Caco-2 (cell line): ENCODE data around the gene NLGN1. TPM values are rescaled to one million over a fixed set of nuclear protein-coding genes. Genes with fewer than 3 reads are reported as not detected.

Experiments used
- BruUV-seq: library from RNA; stranded (reverse); fragments of 400-500 nt; replicated peaks from 2 replicates; lab custom pipeline; 2021; lab: Mats Ljungman, UMichigan
- CTCF ChIA-PET: fragments of 300-600 bp; sonication (Branson Sonifier 250); formaldehyde crosslinking; loops from one replicate; lab custom pipeline; 2022; ENCODE audit warnings: antibody characterized with exemption; lab: Charles Lee
- POLR2A ChIA-PET: fragments of 300-600 bp; sonication (Branson Sonifier 250); formaldehyde crosslinking; loops from one replicate; lab custom pipeline; 2022; ENCODE audit warnings: antibody characterized with exemption; lab: Charles Lee
- DNase-seq, 2 experiments: peaks; one replicate each; pipeline versions ENCODE4 v3.0.0 to v3.0.0-alpha.2; 2020 to 2022
- H3K27me3 ChIP-seq: replicated peaks from 2 replicates; pipeline ENCODE4 v1.6.0; 2011; ENCODE audit warnings: low read length; ENCODE audit not compliant: control insufficient read depth, insufficient read depth
- H3K36me3 ChIP-seq: 2 replicates; pipeline ENCODE4 v1.5.1; 2011; ENCODE audit warnings: low read length; ENCODE audit not compliant: control insufficient read depth, insufficient read depth
- H3K4me1 ChIP-seq: fragments of 250-450 bp; sonication (Bioruptor Pico); 2 replicates; pipeline ENCODE4 v1.5.1; 2020; ENCODE audit warnings: mild to moderate bottlenecking
- H3K4me3 ChIP-seq: 2 replicates; pipeline ENCODE4 v1.5.1; 2011; ENCODE audit warnings: low read depth, mild to moderate bottlenecking, control low read depth, low read length
- H3K9me3 ChIP-seq: fragments of 250-450 bp; sonication (Bioruptor Pico); 2 replicates; pipeline ENCODE4 v1.5.1; 2020; ENCODE audit warnings: mild to moderate bottlenecking, moderate library complexity
- H3K27ac Mint-ChIP-seq: one replicate; pipeline ENCODE4 v1.8.0; 2022; ENCODE audit warnings: mixed read lengths; ENCODE audit not compliant: unreplicated experiment
- H3K27me3 Mint-ChIP-seq: one replicate; pipeline ENCODE4 v1.8.0; 2022; ENCODE audit warnings: mixed read lengths; ENCODE audit not compliant: insufficient read depth, unreplicated experiment
- H3K36me3 Mint-ChIP-seq: one replicate; pipeline ENCODE4 v1.8.0; 2022; ENCODE audit warnings: mild to moderate bottlenecking, mixed read lengths; ENCODE audit not compliant: insufficient read depth, unreplicated experiment
- H3K4me1 Mint-ChIP-seq: one replicate; pipeline ENCODE4 v1.8.0; 2022; ENCODE audit warnings: low read depth, mixed read lengths; ENCODE audit not compliant: unreplicated experiment
- H3K4me3 Mint-ChIP-seq: one replicate; pipeline ENCODE4 v1.8.0; 2022; ENCODE audit warnings: mild to moderate bottlenecking, moderate library complexity, mixed read lengths; ENCODE audit not compliant: unreplicated experiment
- H3K9me3 Mint-ChIP-seq: one replicate; pipeline ENCODE4 v1.8.0; 2022; ENCODE audit warnings: mixed read lengths; ENCODE audit not compliant: unreplicated experiment
- CTCF ChIP-seq, 2 experiments: fragments of 200-600 bp in 1 of 2; IDR thresholded peaks; 1 replicate in 1 of 2; 2 replicates in 1 of 2; pipeline versions ENCODE4 v1.5.1 to v1.8.0; 2011 to 2022; ENCODE audit warnings: antibody characterized with exemption in 1 of 2, control low read depth in 1 of 2, inconsistent platforms in 1 of 2, low read depth in 1 of 2, low read length in 1 of 2, mild to moderate bottlenecking in 1 of 2, moderate library complexity in 1 of 2; ENCODE audit not compliant: insufficient read depth in 1 of 2, severe bottlenecking in 1 of 2, unreplicated experiment in 1 of 2
- intact Hi-C: fragments of 100-400 bp; cut with micrococcal nuclease; formaldehyde crosslinking; loops from one replicate; pipeline ENCODE4 v1.10.0; 2022; ENCODE audit not compliant: unreplicated experiment
- total RNA-seq: library from RNA; stranded (reverse); gene quantifications from 2 replicates; pipeline ENCODE4 v1.2.3, GENCODE V29; 2022

The NLGN1 gene
- total RNA-seq, 1 experiment from 2014 or later: not detected

GRCh38 chr3:174321548-174321947 lies 924.0 kb downstream of the NLGN1 start:
- H3K4me3 ChIP-seq: no peak overlapping the region
- H3K36me3 Mint-ChIP-seq: no peaks in the 10 kb centered on the region
- H3K9me3 ChIP-seq: peaks cover 9% of the 10 kb centered on the region; the same call in 1 of the 2 replicates
- no peaks in the 10 kb centered on the region; the same call in 1 of the 2 replicates for H3K4me1 ChIP-seq
- no peak for DNase-seq
- ChIA-PET POLR2A (no interaction called here), CTCF (no interaction called here)
- H3K9me3 Mint-ChIP-seq: peaks cover 11% of the 10 kb centered on the region
- H3K27me3 Mint-ChIP-seq: no peaks in the 10 kb centered on the region
- H3K36me3 ChIP-seq: no peaks in the 10 kb centered on the region
- no peak for TF ChIP-seq CTCF (IDR thresholded peaks at IDR 0.05; ENCODE audit: insufficient read depth in 1 of 2, low read depth in 1 of 2, low read length in 1 of 2, severe bottlenecking in 1 of 2, unreplicated experiment in 1 of 2)
- no peak overlapping the region for H3K27ac Mint-ChIP-seq
- no TSS peak for BruUV-seq
- intact Hi-C loops: no loop called here
- H3K27me3 ChIP-seq: no peaks in the 10 kb centered on the region
- no peaks in the 10 kb centered on the region for H3K4me1 Mint-ChIP-seq
- H3K4me3 Mint-ChIP-seq: no peak overlapping the region

GRCh38 chr3:174322789-174323188 lies 925.2 kb downstream of the NLGN1 start:
- H3K4me3 Mint-ChIP-seq: no peak overlapping the region
- H3K36me3 ChIP-seq: no peaks in the 10 kb centered on the region
- ChIA-PET POLR2A (no interaction called here), CTCF (no interaction called here)
- no peak overlapping the region for H3K4me3 ChIP-seq
- H3K4me1 Mint-ChIP-seq: no peaks in the 10 kb centered on the region
- TF ChIP-seq CTCF (IDR thresholded peaks at IDR 0.05; ENCODE audit: insufficient read depth in 1 of 2, low read depth in 1 of 2, low read length in 1 of 2, severe bottlenecking in 1 of 2, unreplicated experiment in 1 of 2): no peak
- no peaks in the 10 kb centered on the region for H3K27me3 ChIP-seq
- DNase-seq: no peak
- H3K4me1 ChIP-seq: no peaks in the 10 kb centered on the region; the same call in 1 of the 2 replicates
- H3K36me3 Mint-ChIP-seq: no peaks in the 10 kb centered on the region
- no peak overlapping the region for H3K27ac Mint-ChIP-seq
- BruUV-seq: no TSS peak
- no peaks in the 10 kb centered on the region for H3K27me3 Mint-ChIP-seq
- peaks cover 9% of the 10 kb centered on the region; the same call in 1 of the 2 replicates for H3K9me3 ChIP-seq
- peaks cover 11% of the 10 kb centered on the region for H3K9me3 Mint-ChIP-seq
- intact Hi-C loops: no loop called here

- H3K9me3 ChIP-seq: peaks cover 11% of the 10 kb centered on the region; the same call in 1 of the 2 replicates
- ChIA-PET POLR2A (no interaction called here), CTCF (no interaction called here)
- peaks cover 9% of the 10 kb centered on the region for H3K4me1 ChIP-seq
- no peaks in the 10 kb centered on the region for H3K27me3 ChIP-seq
- intact Hi-C loops: no loop called here
- H3K27ac Mint-ChIP-seq: no peak overlapping the region
- H3K4me1 Mint-ChIP-seq: peaks cover 15% of the 10 kb centered on the region
- no peak for DNase-seq
- no peak overlapping the region for H3K4me3 ChIP-seq
- H3K27me3 Mint-ChIP-seq: no peaks in the 10 kb centered on the region
- H3K9me3 Mint-ChIP-seq: peaks cover 27% of the 10 kb centered on the region
- no peaks in the 10 kb centered on the region for H3K36me3 Mint-ChIP-seq
- no peak overlapping the region for H3K4me3 Mint-ChIP-seq
- no peaks in the 10 kb centered on the region for H3K36me3 ChIP-seq
- TF ChIP-seq CTCF (IDR thresholded peaks at IDR 0.05; ENCODE audit: insufficient read depth in 1 of 2, low read depth in 1 of 2, low read length in 1 of 2, severe bottlenecking in 1 of 2, unreplicated experiment in 1 of 2): no peak
- no TSS peak for BruUV-seq
These were observed 927.6 kb downstream of the NLGN1 start for GRCh38 chr3:174325171-174325570.
